Neural cell (in vitro differentiated cells): ENCODE measurements around the gene GPSM3.
A peak's percentile ranks its signal among the peaks of the same experiment; 100 is the strongest.

ENCODE experiments used
- EP300 ChIP-seq: fragments of 450-650 bp; conservative IDR thresholded peaks from 2 replicates; pipeline ENCODE4 v1.6.1; 2014; ENCODE audit warnings: antibody characterized with exemption, mild to moderate bottlenecking, moderate library complexity; ENCODE audit not compliant: poor library complexity, severe bottlenecking
- EZH2 ChIP-seq: fragments of 200-600, 300-800 bp; shearing (Covaris generic), sonication (generic); IDR thresholded peaks from 2 replicates; pipeline ENCODE4 v1.6.1; 2014; ENCODE audit warnings: antibody characterized with exemption, low read length, borderline replicate concordance, mild to moderate bottlenecking; ENCODE audit not compliant: insufficient read depth, poor library complexity, severe bottlenecking
- MXI1 ChIP-seq: fragments of 450-650 bp; conservative IDR thresholded peaks from 2 replicates; pipeline ENCODE4 v1.6.1; 2014; ENCODE audit warnings: antibody characterized with exemption, mild to moderate bottlenecking; ENCODE audit not compliant: poor library complexity, severe bottlenecking
- POLR2AphosphoS5 ChIP-seq: IDR thresholded peaks from 2 replicates; pipeline ENCODE4 v1.6.1; 2012
- RAD21 ChIP-seq: fragments of 450-650 bp; conservative IDR thresholded peaks from 2 replicates; pipeline ENCODE4 v1.6.1; 2014; ENCODE audit warnings: antibody characterized with exemption, mild to moderate bottlenecking, moderate library complexity
- SMC3 ChIP-seq: fragments of 450-650 bp; conservative IDR thresholded peaks from 2 replicates; pipeline ENCODE4 v1.6.1; 2014; ENCODE audit warnings: antibody characterized with exemption, mild to moderate bottlenecking, moderate library complexity; ENCODE audit not compliant: poor library complexity
- TAF1 ChIP-seq: IDR thresholded peaks from 2 replicates; pipeline ENCODE4 v1.6.1; 2012; ENCODE audit warnings: low read depth
- TF ChIP-seq, protein P1 (sequence below): fragments of 450-650 bp; IDR thresholded peaks from 2 replicates; pipeline ENCODE4 v1.5.1; 2014; ENCODE audit warnings: antibody characterized with exemption, mild to moderate bottlenecking, moderate library complexity; ENCODE audit not compliant: poor library complexity, severe bottlenecking
- TF ChIP-seq, protein P2 (sequence below): IDR thresholded peaks from 2 replicates; pipeline ENCODE4 v1.6.1; 2012; ENCODE audit warnings: borderline replicate concordance

DNA sequence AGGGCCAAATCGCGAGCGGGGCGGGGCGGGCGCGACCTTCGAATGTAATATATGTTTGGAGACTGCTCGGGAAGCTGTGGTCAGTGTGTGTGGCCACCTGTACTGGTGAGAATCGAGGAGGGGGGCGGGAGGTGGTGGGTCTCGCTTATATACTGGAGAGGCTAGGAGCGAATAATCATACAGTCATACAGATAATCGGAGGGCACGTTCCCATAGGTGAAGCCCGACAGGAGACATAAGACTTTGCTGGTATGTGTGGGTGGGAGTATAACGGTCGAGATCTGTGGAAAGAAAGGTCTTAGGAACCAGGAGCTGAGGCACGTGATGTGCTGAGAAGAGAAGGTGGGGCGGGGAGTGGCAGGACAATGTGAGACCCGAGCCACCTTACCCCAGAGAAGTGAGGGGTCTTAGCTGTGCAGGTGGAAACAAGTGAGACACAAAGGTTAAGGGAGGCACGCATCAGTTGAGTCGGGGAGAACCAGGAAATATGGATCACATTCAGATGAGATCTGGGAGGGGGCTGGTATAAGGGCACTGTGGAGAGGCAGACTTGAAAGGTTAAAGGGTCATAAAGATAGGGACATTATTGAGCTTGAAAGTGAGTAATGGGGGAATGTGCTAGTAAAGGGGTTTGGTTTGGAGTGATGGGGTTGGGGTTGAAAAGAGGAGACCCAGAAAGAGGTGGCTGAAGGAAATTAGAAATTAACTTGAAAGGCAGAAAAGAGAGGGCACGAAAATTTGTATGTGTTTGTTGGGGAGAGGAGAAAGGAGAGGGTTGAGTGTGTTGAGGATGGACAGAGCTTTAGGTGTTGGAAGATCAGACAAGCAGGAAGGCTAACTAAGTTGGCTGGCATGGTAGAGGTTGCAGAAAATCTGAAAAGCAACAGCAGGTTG, 13.6 kb downstream of the GPSM3 start:
- peak; percentile 32 for TF ChIP-seq RAD21
- no peak for TF ChIP-seq EP300
- TF ChIP-seq POLR2AphosphoS5: peak; percentile 45
- TF ChIP-seq, protein P1, sequence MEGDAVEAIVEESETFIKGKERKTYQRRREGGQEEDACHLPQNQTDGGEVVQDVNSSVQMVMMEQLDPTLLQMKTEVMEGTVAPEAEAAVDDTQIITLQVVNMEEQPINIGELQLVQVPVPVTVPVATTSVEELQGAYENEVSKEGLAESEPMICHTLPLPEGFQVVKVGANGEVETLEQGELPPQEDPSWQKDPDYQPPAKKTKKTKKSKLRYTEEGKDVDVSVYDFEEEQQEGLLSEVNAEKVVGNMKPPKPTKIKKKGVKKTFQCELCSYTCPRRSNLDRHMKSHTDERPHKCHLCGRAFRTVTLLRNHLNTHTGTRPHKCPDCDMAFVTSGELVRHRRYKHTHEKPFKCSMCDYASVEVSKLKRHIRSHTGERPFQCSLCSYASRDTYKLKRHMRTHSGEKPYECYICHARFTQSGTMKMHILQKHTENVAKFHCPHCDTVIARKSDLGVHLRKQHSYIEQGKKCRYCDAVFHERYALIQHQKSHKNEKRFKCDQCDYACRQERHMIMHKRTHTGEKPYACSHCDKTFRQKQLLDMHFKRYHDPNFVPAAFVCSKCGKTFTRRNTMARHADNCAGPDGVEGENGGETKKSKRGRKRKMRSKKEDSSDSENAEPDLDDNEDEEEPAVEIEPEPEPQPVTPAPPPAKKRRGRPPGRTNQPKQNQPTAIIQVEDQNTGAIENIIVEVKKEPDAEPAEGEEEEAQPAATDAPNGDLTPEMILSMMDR: no peak
- no peak for TF ChIP-seq EZH2
- TF ChIP-seq TAF1: peak; percentile 50
- TF ChIP-seq, protein P2, sequence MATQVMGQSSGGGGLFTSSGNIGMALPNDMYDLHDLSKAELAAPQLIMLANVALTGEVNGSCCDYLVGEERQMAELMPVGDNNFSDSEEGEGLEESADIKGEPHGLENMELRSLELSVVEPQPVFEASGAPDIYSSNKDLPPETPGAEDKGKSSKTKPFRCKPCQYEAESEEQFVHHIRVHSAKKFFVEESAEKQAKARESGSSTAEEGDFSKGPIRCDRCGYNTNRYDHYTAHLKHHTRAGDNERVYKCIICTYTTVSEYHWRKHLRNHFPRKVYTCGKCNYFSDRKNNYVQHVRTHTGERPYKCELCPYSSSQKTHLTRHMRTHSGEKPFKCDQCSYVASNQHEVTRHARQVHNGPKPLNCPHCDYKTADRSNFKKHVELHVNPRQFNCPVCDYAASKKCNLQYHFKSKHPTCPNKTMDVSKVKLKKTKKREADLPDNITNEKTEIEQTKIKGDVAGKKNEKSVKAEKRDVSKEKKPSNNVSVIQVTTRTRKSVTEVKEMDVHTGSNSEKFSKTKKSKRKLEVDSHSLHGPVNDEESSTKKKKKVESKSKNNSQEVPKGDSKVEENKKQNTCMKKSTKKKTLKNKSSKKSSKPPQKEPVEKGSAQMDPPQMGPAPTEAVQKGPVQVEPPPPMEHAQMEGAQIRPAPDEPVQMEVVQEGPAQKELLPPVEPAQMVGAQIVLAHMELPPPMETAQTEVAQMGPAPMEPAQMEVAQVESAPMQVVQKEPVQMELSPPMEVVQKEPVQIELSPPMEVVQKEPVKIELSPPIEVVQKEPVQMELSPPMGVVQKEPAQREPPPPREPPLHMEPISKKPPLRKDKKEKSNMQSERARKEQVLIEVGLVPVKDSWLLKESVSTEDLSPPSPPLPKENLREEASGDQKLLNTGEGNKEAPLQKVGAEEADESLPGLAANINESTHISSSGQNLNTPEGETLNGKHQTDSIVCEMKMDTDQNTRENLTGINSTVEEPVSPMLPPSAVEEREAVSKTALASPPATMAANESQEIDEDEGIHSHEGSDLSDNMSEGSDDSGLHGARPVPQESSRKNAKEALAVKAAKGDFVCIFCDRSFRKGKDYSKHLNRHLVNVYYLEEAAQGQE: peak; percentile 59
- peak; percentile 41 for TF ChIP-seq SMC3
- TF ChIP-seq MXI1: peak; percentile 61
